Measurements from ENCODE around the gene TRMO.

TRMO gene

DNA sequence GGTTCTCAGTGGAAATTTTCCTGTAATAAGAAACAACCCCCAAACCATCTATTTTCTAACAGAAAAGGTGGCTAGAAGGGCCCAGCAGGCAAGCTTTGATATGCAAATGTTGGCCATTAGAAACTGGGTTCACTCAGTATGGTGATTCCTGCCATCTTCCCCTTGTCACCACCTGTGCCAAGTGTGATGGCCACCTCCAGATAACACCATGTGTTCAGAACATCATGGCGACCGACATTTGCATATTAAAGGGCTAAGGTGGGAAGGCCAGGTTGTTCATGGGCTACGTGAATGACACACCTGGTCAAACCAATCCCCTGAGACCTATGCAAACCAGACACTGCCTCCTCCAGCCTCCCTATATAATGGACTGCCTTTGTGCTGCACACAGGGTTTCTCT is 48.9 kb downstream of the TRMO start:
- Mint-ChIP-seq H3K4me1 (no peaks in the 10 kb centered on the region), H3K9me3 (peaks cover 4% of the 10 kb centered on the region), H3K27me3 (ENCODE audit: low read depth) (peaks cover 45% of the 10 kb centered on the region), H3K4me3 (no peak overlapping the region), H3K36me3 (ENCODE audit: low read depth) (no peaks in the 10 kb centered on the region), H3K27ac (no peak overlapping the region)
- TF ChIP-seq, protein P1, sequence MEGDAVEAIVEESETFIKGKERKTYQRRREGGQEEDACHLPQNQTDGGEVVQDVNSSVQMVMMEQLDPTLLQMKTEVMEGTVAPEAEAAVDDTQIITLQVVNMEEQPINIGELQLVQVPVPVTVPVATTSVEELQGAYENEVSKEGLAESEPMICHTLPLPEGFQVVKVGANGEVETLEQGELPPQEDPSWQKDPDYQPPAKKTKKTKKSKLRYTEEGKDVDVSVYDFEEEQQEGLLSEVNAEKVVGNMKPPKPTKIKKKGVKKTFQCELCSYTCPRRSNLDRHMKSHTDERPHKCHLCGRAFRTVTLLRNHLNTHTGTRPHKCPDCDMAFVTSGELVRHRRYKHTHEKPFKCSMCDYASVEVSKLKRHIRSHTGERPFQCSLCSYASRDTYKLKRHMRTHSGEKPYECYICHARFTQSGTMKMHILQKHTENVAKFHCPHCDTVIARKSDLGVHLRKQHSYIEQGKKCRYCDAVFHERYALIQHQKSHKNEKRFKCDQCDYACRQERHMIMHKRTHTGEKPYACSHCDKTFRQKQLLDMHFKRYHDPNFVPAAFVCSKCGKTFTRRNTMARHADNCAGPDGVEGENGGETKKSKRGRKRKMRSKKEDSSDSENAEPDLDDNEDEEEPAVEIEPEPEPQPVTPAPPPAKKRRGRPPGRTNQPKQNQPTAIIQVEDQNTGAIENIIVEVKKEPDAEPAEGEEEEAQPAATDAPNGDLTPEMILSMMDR (IDR thresholded peaks at IDR 0.05; ENCODE audit: unreplicated experiment in 3 of 3): no peak

DNA sequence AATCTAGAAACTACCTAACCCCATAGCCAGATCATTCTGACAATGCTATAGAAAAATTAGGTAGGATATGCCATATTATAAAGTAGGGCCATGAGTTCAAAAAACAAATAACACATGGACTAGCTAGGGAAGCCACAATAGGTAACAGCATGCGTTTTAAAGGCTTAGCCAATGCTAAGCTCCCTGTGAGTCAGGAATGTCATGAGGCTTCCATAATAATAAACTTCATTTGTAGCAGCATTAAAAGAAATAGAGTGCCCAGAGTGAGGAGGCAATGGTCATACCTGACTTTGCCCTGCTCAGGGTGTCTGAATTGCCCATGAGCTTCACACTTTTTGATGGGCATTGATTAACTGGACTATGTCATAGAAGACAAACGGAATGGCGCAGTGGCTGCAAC is 53.4 kb downstream of the TRMO start:
- Mint-ChIP-seq H3K27me3 (ENCODE audit: low read depth) (peaks cover 62% of the 10 kb centered on the region), H3K9me3 (peaks cover 26% of the 10 kb centered on the region), H3K36me3 (ENCODE audit: low read depth) (no peaks in the 10 kb centered on the region), H3K27ac (no peak overlapping the region), H3K4me3 (no peak overlapping the region), H3K4me1 (no peaks in the 10 kb centered on the region)
- TF ChIP-seq, protein P1 (IDR thresholded peaks at IDR 0.05; ENCODE audit: unreplicated experiment in 3 of 3): no peak

DNA sequence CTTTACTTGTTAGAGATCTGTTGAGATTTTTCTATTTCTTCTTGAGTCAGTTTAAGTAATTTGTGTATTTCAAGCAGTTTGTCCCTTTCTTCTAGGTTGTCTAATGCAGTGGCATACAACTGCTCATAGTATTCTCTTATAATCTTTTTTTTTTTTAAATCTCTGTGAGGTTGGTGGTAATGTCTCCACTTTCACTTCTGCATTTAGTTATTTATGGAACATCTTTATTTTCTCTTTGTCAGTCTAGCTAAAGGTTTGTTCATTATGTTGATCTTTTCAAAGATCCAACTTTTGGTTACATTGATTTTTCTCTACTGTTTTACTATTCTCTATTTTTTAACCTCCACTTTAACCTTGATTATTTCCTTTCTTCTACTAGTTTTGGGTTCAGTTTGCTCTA is 55.5 kb downstream of the TRMO start:
- H3K4me3 Mint-ChIP-seq: no peak overlapping the region
- no peak overlapping the region for H3K27ac Mint-ChIP-seq
- TF ChIP-seq, protein P1 (IDR thresholded peaks at IDR 0.05; ENCODE audit: unreplicated experiment in 3 of 3): no peak
- H3K27me3 Mint-ChIP-seq (ENCODE audit: low read depth): peaks cover 78% of the 10 kb centered on the region
- no peaks in the 10 kb centered on the region for H3K36me3 Mint-ChIP-seq (ENCODE audit: low read depth)
- H3K9me3 Mint-ChIP-seq: peaks cover 26% of the 10 kb centered on the region
- H3K4me1 Mint-ChIP-seq: no peaks in the 10 kb centered on the region

DNA sequence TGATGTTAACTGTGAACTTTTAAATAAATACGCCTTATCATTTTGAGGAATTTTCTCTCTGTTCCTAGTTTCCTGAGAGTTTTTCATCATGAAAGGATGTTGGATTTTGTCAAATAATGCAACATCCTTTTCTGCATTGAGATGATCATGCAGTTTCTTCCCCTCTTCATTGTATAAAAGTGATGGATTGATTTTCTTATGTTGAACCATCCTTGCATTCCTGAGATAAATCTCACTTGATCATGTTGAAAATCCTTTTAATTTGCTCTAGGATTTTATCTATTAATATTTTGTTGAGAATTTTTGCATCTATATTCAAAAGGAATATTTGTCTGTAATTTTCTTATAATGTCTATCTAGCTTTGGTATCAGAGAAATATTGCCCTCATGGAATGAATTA is 56.0 kb downstream of the TRMO start:
- Mint-ChIP-seq H3K27ac (no peak overlapping the region), H3K27me3 (ENCODE audit: low read depth) (peaks cover 78% of the 10 kb centered on the region), H3K4me3 (no peak overlapping the region), H3K4me1 (no peaks in the 10 kb centered on the region), H3K36me3 (ENCODE audit: low read depth) (no peaks in the 10 kb centered on the region), H3K9me3 (peaks cover 26% of the 10 kb centered on the region)
- TF ChIP-seq, protein P1 (IDR thresholded peaks at IDR 0.05; ENCODE audit: unreplicated experiment in 3 of 3): no peak

DNA sequence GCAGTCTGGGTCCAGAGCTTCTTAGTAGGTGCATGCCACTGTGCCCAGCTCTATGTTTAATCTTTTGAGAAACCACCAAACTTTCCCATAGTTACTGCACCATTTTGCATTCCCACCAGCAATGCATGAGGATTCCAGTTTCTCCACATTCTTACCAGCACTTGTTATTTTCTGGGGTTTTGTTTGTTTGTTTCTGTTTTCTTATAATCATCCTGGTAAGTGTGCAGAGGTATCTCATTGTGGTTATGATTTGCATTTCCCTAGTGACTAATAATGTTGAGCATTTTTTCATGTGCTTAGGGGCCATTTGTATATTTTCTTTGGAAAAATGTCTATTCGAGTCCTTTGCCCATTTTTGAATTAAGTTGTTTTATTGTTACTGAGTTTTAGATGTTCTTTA is 57.9 kb downstream of the TRMO start:
- Mint-ChIP-seq H3K4me1 (no peaks in the 10 kb centered on the region), H3K27ac (no peak overlapping the region), H3K36me3 (ENCODE audit: low read depth) (no peaks in the 10 kb centered on the region), H3K9me3 (peaks cover 26% of the 10 kb centered on the region), H3K4me3 (no peak overlapping the region), H3K27me3 (ENCODE audit: low read depth) (peaks cover 81% of the 10 kb centered on the region)
- TF ChIP-seq, protein P1 (IDR thresholded peaks at IDR 0.05; ENCODE audit: unreplicated experiment in 3 of 3): no peak

DNA sequence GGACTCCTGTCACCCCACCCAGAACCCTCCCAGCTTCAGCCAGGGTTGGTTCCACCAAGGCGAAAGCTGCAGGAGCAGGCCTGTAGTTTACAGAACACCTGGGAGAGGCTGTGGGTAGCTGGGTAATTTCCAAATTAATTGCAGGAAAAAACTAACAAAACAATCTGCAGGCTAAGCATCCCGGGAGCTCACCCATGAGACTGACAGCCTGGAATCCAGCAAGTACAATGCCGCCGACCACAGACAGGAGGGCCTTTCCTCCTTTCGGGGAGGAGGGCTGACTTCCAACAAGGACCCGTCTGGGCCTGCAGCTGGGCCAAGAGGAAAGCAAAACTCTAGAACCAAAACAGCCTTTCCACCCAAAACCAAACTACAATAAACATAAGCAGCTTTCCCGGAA is 59.0 kb downstream of the TRMO start:
- TF ChIP-seq, protein P1 (IDR thresholded peaks at IDR 0.05; ENCODE audit: unreplicated experiment in 3 of 3): no peak
- H3K4me3 Mint-ChIP-seq: no peak overlapping the region
- peaks cover 87% of the 10 kb centered on the region for H3K27me3 Mint-ChIP-seq (ENCODE audit: low read depth)
- no peaks in the 10 kb centered on the region for H3K36me3 Mint-ChIP-seq (ENCODE audit: low read depth)
- no peak overlapping the region for H3K27ac Mint-ChIP-seq
- H3K9me3 Mint-ChIP-seq: peaks cover 22% of the 10 kb centered on the region
- no peaks in the 10 kb centered on the region for H3K4me1 Mint-ChIP-seq
